Mesodermal cell (in vitro differentiated cells): ENCODE results near the gene DYTN.

Experiments
- H3K27ac ChIP-seq: 2 replicates; pipeline ENCODE4 v1.7.0; 2013; ENCODE audit warnings: mild to moderate bottlenecking, low read depth, low read length, moderate library complexity; ENCODE audit not compliant: severe bottlenecking
- H3K36me3 ChIP-seq: 2 replicates; pipeline ENCODE4 v1.7.1; 2013; ENCODE audit warnings: mild to moderate bottlenecking, low read length, moderate library complexity; ENCODE audit not compliant: control insufficient read depth, insufficient read depth
- H3K4me1 ChIP-seq: one replicate; pipeline ENCODE4 v1.7.1; 2013; ENCODE audit warnings: mild to moderate bottlenecking, low read length; ENCODE audit not compliant: insufficient read depth, control insufficient read depth, poor library complexity, severe bottlenecking
- H3K4me3 ChIP-seq: 2 replicates; pipeline ENCODE4 v1.7.0; 2013; ENCODE audit warnings: low read length, control low read depth, mild to moderate bottlenecking; ENCODE audit not compliant: insufficient read depth, poor library complexity, severe bottlenecking; ENCODE audit errors: extremely low read depth
- H3K9me3 ChIP-seq: 2 replicates; pipeline ENCODE4 v1.7.1; 2013; ENCODE audit warnings: mild to moderate bottlenecking, low read length, moderate library complexity; ENCODE audit not compliant: control insufficient read depth
- WGBS, 2 experiments: methylation state at CpG; one replicate each; pipeline ENCODE4 v1.1.5; 2013; ENCODE audit warnings: missing lambda C conversion rate in 2 of 2; ENCODE audit not compliant: insufficient coverage in 2 of 2; 5-methylcytosine and 5-hydroxymethylcytosine counted together

The DYTN gene

DNA sequence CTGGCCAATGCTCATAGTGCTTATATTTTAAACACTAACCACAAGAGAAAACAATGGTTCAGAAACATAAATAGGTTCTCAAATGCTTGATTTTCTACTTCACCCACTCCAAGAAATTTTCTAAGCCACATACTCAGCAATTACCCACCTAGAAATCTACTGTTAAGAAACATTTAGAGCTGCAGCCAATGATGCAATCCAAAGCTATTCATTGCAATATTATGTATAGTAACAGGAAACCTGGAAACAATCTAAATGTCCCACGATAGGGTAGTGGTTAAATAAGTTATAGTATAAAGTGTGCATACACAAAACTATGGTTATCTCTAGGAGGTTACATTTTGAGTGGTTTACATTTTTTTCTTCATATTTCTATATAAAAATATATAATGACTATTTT lies 70.2 kb downstream of the DYTN start:
- Histone ChIP-seq H3K4me3 (no peak overlapping the region), H3K4me1 (no peaks in the 10 kb centered on the region), H3K36me3 (no peaks in the 10 kb centered on the region), H3K9me3 (no peaks in the 10 kb centered on the region), H3K27ac (no peak overlapping the region)
- whole genome bisulfite sequencing, 2 experiments = no CpG with 5 or more reads among the region's 1 CpG

DNA sequence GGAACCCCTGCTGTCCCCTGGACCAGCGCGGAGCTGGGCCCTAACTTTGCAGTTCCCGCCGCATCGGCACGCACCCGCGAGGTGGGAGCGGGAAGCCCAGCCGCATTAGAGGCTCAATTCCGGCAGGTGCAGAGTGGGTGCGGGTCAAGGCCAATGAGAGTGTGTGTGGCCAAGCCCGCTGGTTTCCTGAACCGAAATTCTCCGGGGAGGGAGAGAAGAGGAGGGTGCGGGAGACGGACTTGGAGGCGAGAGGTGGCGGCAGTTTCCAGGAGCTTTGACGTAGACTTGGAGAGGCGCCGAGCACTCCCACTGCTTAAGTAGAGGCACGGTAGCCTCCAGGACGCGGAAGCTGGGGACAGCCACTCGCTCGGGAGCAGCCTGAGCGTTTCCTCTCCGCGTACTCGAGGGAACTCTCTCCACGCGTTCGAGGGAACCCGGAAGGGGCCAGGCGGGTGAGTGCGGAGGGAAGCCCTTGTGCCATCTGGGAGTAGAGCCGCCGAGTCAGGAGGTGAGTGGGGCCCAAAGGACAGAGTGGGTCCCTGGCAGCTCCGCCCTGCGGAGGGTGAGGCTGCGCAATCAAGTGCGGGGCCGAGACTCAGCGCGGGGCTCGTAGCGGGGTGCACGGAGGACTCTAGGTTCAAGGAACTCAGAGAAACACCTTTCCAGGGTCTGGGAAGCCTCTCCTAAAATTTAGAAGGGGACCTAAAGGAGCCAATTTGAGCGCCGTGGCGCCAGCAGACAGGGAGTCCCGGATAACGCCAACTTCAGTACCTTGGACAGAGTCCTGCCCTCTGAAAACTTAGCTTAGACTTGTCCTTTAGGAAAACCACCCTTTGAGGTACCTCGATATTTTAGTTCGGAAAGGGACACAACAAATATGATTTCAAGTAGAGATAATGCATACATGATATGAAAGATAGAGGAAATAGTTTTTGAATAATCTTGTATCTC lies 75.8 kb downstream of the DYTN start, which contains the start of gene FAM237A:
TSS of gene FAM237A (plus strand) at position 413 of the 951 bp plus-strand sequence. CDS start 1,750 bp downstream, outside the sequence.
- Histone ChIP-seq H3K4me1 (no peaks in the 10 kb centered on the region), H3K9me3 (no peaks in the 10 kb centered on the region), H3K36me3 (no peaks in the 10 kb centered on the region), H3K4me3 (no peak within 1 kb of the TSS), H3K27ac (no peak within 1 kb of the TSS)
- WGBS, 2 experiments = 3% methylated on average over 43 to 49 of the region's 56 CpGs

- Histone ChIP-seq H3K4me1 (no peaks in the 10 kb centered on the region), H3K4me3 (no peak overlapping the region), H3K9me3 (no peaks in the 10 kb centered on the region), H3K36me3 (no peaks in the 10 kb centered on the region), H3K27ac (no peak overlapping the region)
- 47 to 57% methylated on average over 2 to 3 of the region's 3 CpGs for WGBS, 2 experiments
Observed at GRCh38 chr2:206641226-206641625, 77.0 kb downstream of the DYTN start.

- WGBS, 2 experiments = 35 to 46% methylated on average over 2 of the region's 2 CpGs
- Histone ChIP-seq H3K36me3 (no peaks in the 10 kb centered on the region), H3K9me3 (no peaks in the 10 kb centered on the region), H3K27ac (no peak overlapping the region), H3K4me3 (no peak overlapping the region), H3K4me1 (no peaks in the 10 kb centered on the region)
Observed at GRCh38 chr2:206639636-206640035, 78.6 kb downstream of the DYTN start.

DNA sequence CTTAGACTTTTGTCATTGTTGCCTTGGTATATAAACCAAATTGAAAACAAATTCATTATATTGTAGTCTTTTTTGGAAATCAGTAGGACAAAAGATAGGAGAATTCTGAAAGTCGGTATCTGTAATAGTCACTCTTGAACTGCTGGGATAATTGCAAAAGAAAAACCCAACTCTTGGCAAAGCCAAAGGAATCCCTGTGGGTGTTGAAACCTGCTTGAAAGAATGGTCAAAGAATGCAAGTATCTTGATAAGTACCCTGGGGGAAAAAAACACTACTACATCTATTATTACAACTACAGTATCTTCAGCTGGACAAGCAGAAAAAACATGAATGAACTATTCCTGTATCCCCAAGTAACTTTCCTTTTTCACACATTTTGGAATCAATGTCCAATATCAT lies 83.2 kb downstream of the DYTN start:
- H3K4me3 ChIP-seq = no peak overlapping the region
- H3K27ac ChIP-seq = no peak overlapping the region
- WGBS, 2 experiments = 86% methylated on average over 1 of the region's 1 CpG; no CpG with 5 or more reads in 1 of the 2 experiments
- no peaks in the 10 kb centered on the region for H3K4me1 ChIP-seq
- H3K9me3 ChIP-seq = no peaks in the 10 kb centered on the region
- H3K36me3 ChIP-seq = no peaks in the 10 kb centered on the region

- H3K36me3 ChIP-seq = no peaks in the 10 kb centered on the region
Observed at GRCh38 chr2:206631340-206631739, 86.9 kb downstream of the DYTN start.

DNA sequence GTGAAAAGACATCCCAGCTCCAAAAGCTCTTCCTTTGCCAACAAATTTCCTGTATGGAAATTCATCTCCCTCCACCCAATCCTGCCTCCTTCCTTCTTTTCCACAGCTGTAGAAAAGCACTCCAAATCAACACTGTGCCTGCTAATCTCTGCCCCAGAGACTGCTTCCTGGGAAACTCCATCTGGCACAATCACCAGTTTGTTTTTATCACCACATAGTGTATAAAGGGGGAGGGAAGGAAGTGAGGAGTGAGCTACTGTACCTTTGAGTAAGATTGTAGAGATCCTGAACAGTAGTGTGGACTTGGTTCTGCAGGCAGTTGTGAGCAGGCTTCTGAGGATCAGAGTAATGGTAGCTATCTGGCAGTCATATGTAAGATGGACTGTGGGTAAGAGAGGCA lies 90.6 kb downstream of the DYTN start:
- Histone ChIP-seq H3K9me3 (no peaks in the 10 kb centered on the region), H3K4me3 (no peak overlapping the region), H3K27ac (no peak overlapping the region), H3K4me1 (no peaks in the 10 kb centered on the region), H3K36me3 (no peaks in the 10 kb centered on the region)

More at GRCh38 chr2:206631340-206631739, 86.9 kb downstream of the DYTN start:
- no peak overlapping the region for H3K27ac ChIP-seq
- 59% methylated on average over 2 of the region's 3 CpGs; no CpG with 5 or more reads in 1 of the 2 experiments for WGBS, 2 experiments
- H3K4me3 ChIP-seq = no peak overlapping the region
- H3K9me3 ChIP-seq = no peaks in the 10 kb centered on the region
- no peaks in the 10 kb centered on the region for H3K4me1 ChIP-seq

- WGBS, 2 experiments = 70 to 72% methylated on average over 1 to 2 of the region's 2 CpGs
- no peaks in the 10 kb centered on the region for H3K4me1 ChIP-seq
- H3K27ac ChIP-seq = no peak overlapping the region
- no peak overlapping the region for H3K4me3 ChIP-seq
- H3K36me3 ChIP-seq = no peaks in the 10 kb centered on the region
- no peaks in the 10 kb centered on the region for H3K9me3 ChIP-seq
Observed at GRCh38 chr2:206626108-206626507, 92.1 kb downstream of the DYTN start.

- no peak overlapping the region for H3K27ac ChIP-seq
- no peak overlapping the region for H3K4me3 ChIP-seq
- peaks cover 10% of the 10 kb centered on the region for H3K4me1 ChIP-seq
- 93 to 94% methylated on average over 2 of the region's 3 CpGs for WGBS, 2 experiments
- no peaks in the 10 kb centered on the region for H3K9me3 ChIP-seq
- H3K36me3 ChIP-seq = no peaks in the 10 kb centered on the region
Observed at GRCh38 chr2:206619011-206619410, 99.2 kb downstream of the DYTN start.

DNA sequence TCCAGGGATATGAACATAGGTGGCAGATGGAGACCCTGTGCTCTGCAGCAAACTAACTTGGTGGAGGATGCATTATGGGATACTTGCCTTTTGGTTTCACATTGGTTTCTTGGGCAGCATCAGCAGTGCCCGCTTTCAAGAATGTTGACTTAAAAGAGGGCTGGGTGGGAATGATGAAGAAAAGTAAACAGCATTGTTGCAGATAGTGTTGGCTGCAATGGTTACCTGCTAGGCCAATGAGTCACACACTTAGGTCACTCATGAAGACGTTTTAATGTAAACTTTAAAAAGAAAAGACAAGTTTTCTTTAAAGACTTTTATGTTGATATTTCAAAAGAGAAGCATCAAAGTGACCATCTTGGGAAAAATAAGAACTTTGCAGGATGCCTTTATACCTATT lies 102.0 kb downstream of the DYTN start:
- no peak overlapping the region for H3K4me3 ChIP-seq
- no peaks in the 10 kb centered on the region for H3K9me3 ChIP-seq
- H3K36me3 ChIP-seq = no peaks in the 10 kb centered on the region
- H3K4me1 ChIP-seq = peaks cover 17% of the 10 kb centered on the region
- 86% methylated on average over 1 of the region's 2 CpGs; no CpG with 5 or more reads in 1 of the 2 experiments for WGBS, 2 experiments
- no peak overlapping the region for H3K27ac ChIP-seq
